GM21528 (cell line): Measurements from ENCODE around the gene SPEF1.

ENCODE experiments used
- ATAC-seq: cut with Tn5 transposase; IDR thresholded peaks from one replicate; pipeline ENCODE4 v1.9.1; 2021; ENCODE audit warnings: mild to moderate bottlenecking, moderate library complexity; ENCODE audit not compliant: unreplicated experiment, low FRiP score

The SPEF1 gene

GRCh38 chr20:3767427-3768341, 13.6 kb downstream of the SPEF1 start, which contains the start of gene ADISSP:
ADISSP (minus strand) TSS chr20:3767753; CDS start chr20:3760100, 7,653 bp downstream.
- ATAC-seq = peak; percentile 93

- ATAC-seq = peak; percentile 2
Measured at GRCh38 chr20:3767110-3767426, 14.2 kb downstream of the SPEF1 start.

GRCh38 chr20:3766422-3767109, 14.7 kb downstream of the SPEF1 start:
- ATAC-seq = no peak

- ATAC-seq = no peak
Measured at GRCh38 chr20:3765171-3765882, 15.9 kb downstream of the SPEF1 start.

- ATAC-seq = no peak
Measured at GRCh38 chr20:3764659-3765058, 16.6 kb downstream of the SPEF1 start.

- ATAC-seq = no peak
Measured at GRCh38 chr20:3763671-3764601, 17.3 kb downstream of the SPEF1 start.

GRCh38 chr20:3760655-3761348, 20.4 kb downstream of the SPEF1 start:
- ATAC-seq = no peak

- no peak for ATAC-seq
Measured at GRCh38 chr20:3759884-3760283, 21.4 kb downstream of the SPEF1 start.

GRCh38 chr20:3759316-3759823, 21.9 kb downstream of the SPEF1 start:
- ATAC-seq = no peak

GRCh38 chr20:3758566-3758965, 22.7 kb downstream of the SPEF1 start:
- ATAC-seq = no peak

- no peak for ATAC-seq
Measured at GRCh38 chr20:3757268-3757667, 24.0 kb downstream of the SPEF1 start.

GRCh38 chr20:3755814-3756480, 25.3 kb downstream of the SPEF1 start:
- no peak for ATAC-seq

GRCh38 chr20:3755269-3755668, 26.0 kb downstream of the SPEF1 start:
- no peak for ATAC-seq

- no peak for ATAC-seq
Measured at GRCh38 chr20:3754276-3754630, 27.0 kb downstream of the SPEF1 start.

- ATAC-seq = no peak
Measured at GRCh38 chr20:3753501-3754275, 27.6 kb downstream of the SPEF1 start.

GRCh38 chr20:3753098-3753497, 28.1 kb downstream of the SPEF1 start:
- no peak for ATAC-seq

- ATAC-seq = no peak
Measured at GRCh38 chr20:3752386-3752759, 28.9 kb downstream of the SPEF1 start.
